ENCODE measurements around the gene MRPS5.
"Not testable (repeated sequence)": the region's sequence is repeated elsewhere in the genome, so short reads cannot be mapped to it uniquely, and the experiment has no call there.

Gene MRPS5

DNA sequence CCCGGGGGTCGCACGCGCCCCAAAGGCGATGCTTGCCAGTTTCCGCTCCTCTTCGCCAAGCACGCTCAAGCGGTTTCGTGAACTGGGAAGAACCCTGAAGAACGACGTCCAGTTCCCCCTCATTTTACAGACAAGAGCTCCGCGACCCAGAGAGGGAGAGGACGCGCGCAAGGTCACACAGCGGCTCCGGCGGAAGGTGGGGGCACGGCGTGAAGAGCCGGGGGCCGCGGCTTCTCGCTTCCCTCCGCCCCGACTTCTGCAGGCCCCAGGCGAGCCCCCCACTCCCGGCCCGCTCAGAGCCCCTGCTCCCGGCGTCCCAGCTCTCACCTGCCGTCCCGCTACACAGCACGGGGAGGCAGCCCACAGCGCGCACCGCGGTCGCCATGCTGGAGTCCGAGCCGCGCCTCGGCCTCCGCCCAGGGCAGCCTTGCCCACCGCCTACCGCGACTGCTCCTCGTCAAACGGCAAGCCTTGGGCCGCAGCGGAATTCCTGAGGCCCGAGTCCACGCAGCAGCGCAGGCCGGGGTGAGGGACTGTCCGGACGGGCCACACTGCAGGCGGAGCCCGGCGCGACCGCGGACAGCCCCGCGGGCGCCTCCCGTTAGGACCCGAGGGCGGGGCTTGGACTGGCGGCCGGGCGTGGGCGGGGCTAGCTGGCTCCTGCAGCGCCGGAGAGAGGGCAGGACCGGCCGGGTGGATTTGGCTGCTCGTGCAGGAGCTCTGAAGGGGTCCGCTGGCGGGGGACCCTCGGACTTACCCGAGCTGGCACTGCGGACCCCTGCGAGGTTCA is at the start of gene MRPS5:
Gene MRPS5, minus strand, starts transcription at position 402 of the 790 bp plus-strand sequence. Its CDS starts 17 bp downstream, at position 385.
- DNase-seq = peak; percentile 77

DNA sequence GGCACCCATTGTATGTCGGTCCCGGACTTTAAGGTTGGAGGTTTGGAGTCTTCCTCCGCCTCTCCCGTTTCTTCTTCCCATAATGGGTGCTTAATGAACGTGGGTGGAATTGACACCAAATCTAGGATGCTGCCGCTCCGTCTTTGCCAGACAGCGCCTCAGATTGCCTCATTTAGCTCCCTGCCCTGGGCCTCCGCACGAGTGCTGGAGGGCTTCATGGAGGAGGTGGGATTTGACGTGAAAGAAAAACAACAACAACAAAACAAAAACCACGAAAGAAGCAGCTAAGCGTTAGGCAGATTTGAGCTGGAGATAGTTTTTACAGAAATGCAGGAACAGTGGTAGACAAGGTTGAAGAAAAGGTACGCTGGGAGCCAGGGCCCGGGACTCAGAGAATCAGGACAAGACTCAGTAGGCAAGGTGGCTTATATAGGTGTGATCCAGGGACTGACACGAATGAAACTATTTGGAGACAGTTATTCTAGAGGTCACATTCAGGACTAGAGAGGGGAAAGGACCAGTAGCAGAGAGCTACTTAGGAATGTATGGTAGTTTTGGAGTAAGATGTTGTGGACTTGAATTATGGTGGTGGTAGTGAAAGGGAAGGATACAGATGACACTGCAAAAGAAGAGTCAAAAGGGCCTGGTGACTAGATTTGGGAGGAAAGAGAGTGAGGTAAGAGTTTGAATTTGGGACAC is 44.6 kb upstream of the MRPS5 start:
- DNase-seq = peak; percentile 34

DNA sequence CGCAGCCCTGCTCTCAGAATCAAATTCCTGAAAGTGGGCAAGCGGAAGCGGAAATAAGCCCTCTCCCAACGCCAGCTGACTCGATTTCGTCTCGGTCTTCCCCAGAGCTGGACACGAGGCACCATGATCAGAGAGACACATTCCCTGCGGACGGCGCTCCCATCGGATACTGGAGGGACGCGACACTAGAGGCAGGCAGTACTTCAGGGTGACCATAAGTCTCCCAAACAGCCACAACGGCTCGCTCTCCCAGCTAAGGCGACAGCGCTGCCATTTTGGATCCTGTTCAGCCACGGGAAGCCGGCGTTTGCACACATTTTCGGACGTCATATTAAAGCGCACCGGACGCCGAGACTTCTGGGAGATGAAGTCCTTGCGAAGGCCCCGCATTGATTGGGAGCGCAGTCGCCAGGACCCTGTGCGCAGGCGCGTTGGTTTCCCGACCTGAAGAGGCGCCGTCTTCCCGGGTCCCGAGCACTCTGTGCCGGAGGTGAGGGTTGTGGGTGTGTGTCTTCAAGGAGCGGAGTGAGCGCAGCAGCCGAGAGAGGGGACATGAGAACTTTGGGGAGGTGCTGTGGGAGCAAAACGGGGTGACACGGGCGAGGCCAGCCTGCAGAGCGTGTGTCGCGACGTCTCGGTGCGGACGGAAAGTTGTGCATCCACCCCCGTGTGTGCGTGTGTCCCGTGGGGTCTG is 43.9 kb upstream of the MRPS5 start, which contains the start of gene ZNF2:
Gene ZNF2, plus strand, starts transcription at position 439 of the 694 bp plus-strand sequence. CDS start 10,418 bp downstream, outside the sequence.
- DNase-seq = peak; percentile 99

DNA sequence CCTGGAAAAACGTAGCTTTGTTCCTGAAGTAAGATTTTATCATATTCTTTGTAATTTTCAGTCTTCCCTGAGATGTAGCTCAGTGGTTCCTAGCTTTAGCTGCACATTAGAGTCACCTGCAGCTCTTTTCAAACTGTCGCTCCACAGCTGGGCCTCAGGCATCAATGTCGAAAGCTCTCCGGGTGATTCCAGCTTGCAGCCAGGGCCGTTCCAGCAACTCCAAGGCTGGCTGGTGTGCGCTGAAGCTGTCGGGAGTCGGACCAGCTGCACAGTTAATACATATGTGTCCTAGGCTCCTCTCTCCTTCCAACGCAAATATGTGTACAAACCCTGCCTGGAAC is 43.4 kb upstream of the MRPS5 start:
- DNase-seq = no peak

DNA sequence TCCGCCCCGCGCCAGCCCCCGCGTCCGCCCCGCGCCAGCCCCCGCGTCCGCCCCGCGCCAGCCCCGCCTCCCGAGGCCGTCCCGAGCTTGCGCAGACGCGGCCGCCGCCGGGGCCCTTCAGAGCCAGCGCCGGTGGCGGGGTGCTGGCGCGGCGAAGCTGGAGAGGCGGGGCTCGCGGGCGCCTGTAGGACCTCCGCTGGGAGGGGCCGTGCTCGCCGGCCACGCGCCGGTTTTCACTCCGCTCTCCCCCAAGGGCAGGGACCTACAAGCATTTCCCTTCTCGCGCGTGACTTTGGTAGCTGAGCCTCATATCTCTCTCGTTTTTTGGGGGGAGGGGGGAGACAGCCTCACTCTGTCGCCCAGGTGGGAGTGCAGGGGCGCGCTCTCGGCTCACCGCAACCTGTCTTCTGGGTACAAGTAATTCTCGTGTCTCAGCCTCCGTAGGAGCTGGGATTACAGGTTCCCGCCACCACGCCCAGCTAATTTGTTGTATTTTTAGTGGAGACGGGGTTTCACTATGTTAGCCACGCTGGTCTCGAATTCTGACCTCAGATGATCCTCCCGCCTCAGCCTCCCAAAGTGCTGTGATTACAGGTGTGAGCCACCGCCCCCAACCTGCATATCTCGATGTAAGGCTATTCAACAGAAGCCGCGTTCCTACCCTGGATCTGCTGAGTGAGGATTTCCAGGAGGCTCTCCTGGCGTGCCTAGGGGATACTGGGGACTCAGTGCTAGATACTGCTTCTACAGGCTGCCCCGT is 38.3 kb upstream of the MRPS5 start, which contains the start of gene ZNF514:
Gene ZNF514, minus strand, starts transcription at position 159 of the 760 bp plus-strand sequence. CDS start 6,595 bp downstream, outside the sequence.
- DNase-seq = peak; percentile 76

DNA sequence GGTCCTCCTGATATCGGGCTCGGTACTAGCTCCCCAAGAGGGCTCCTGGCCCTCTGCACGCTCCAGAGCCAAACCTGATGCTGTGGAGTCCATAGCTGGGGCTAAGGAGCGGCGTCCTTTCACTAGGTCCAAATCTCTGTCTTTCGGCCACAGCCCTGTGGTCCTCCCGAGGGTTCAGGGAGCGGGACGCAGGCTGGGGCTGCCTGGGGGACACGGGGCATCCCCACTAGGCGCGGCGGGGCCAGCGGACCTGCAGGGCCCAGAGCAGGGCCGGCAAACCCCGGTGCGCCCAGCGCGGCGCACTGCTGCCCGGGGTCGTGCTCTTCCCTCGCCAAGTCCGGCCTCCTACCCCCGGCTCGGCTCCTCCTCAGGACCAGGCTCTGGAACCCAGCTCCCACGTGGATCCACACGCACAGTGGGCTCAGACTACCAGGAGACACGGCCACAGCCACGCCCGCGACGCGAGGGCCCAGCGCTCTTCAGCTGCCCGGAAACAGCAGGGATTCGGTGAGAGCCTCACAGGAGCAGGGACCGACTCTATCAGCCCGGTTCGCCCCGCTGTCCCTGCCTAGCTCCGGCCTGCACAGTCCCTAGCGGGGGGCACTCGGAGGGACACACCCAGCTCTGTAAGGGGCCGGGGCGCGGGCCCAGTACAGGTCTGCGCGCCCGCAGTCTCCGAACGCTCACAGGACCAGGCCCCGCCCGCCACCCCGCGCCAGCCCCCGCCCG is 37.4 kb upstream of the MRPS5 start:
- peak; percentile 48 for DNase-seq

DNA sequence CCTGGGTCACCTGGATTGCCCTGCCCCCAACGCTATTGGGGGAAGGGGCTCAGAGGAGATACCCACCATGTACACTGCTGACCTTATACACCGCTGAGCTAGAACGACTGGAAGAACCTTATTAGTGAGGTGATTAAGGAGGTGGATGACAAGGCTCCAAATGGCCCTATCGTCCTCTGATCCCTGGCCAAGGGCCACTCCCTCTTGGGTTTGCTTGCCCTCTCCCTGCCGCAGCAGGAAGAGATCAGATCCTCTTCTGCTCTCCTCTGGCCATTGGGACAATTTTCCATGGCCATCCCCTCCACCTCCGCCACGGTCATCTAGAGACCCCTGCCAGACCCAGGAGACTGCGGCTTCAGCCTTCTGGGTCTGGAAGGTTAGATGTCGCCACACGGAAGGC is 36.8 kb upstream of the MRPS5 start:
- DNase-seq = no peak

DNA sequence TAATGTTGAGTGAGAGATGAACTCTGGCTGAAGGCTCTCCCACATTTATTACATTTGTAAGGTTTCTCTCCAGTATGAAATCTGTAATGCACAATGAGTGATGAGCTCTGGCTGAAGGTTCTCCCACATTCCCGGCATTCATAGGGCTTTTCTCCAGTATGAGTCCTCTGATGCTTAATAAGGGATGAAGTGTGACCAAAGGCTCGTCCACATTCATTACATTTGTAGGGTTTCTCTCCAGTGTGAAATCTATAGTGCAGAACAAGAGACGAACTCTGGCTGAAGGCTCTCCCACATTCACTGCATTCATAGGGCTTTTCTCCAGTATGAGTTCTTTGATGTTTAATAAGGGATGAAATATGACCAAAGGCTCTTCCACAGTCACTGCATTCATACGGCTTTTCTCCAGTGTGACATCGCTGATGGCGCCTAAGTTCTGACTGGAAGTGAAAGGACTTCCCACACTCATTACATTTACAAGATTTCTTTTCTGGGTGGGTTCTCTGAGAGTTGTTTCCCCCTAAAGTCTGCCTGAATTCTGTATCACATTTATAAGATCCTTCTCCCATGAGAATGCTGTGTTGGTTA is 27.9 kb upstream of the MRPS5 start:
- no peak for DNase-seq

DNA sequence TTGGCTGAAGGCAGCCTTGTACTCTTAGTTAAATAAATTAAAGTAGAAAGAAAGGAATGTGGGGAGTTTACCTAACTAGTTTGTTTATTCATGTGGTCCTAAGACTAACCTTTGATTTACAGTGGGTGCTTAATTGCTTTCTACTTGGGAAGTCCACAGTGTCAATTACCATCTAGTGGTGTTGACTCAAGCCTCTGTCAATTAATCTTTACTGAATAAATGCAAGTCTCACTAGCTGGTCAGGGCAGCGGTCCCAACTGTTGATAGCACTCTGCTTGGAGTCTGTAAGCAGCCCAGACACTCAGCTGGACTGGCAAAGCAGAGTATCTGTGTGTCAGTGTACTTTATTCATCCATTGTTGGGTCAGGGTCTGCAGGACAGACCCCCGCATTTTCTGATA is 22.2 kb upstream of the MRPS5 start:
- no peak for DNase-seq

DNA sequence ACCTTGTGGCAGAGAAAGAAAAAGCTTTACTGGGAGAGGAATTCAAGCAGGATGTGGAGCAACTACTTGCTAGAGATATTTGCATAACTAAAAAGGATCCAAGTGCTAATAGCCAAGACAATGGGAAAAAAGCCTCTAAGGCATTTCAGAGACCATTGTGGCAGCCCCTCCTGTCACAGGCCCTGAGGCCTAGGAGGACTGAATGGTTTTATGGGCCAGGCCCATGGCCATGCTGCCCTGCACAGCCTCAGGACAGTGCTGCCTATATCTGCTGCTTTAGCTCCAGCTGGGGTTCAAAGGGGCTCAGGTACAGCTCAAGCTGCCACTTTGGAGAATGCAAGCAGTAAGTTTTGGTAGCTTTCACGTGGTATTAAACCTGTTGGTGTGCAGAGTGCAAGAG is 17.1 kb upstream of the MRPS5 start:
- DNase-seq = no peak

DNA sequence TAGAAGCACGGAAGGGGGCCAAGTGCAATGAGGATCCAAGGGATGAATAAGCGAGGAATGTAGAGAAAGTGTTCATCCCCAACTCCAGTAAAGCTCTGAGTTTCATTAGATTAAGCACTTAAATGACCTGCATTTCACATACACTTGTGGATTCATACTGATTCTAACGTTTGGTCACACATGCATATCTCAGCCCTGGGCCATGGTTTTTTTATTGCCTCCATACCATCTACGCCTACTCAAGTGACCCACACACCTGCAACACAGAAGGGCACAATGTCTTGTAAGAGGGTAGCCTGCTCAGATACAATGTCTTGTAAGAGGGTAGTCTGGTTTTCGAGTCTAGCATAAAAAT is 566 bp upstream of the MRPS5 start:
- DNase-seq = no peak

DNA sequence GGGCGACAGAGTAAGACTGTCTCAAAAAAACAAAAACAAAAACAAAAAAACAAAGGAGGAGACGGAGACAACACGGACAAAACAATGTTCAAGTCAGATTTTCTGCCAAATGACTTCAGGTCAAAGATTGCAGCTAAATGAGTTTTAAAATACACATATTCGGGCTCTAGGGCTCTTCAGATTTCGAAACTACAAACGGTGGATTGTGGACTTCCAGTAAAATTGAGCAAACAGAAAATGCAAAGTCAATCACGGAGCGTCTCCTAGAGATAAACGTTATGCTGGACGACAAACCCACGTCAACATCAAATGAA is 558 bp downstream of the MRPS5 start:
- DNase-seq = no peak

DNA sequence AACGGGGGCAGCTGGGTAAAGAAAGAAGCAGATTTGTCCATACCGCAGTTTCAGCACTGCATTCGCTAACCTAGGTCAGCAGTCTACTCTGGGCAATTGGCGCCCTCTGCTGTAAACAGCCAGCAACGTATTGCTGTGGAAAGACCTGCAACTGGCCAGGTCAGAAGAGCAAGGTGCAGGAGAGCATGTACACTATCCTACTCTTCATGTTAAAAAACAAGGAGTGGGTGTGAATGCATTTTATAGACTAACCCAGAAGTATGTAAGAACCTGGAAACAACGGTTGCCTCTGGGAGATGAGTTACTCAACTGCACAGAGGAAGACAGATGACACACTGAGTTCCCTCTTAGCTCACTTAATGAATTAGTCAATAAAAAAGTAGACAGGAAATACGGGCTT is 6.2 kb downstream of the MRPS5 start:
- peak; percentile 67 for DNase-seq

DNA sequence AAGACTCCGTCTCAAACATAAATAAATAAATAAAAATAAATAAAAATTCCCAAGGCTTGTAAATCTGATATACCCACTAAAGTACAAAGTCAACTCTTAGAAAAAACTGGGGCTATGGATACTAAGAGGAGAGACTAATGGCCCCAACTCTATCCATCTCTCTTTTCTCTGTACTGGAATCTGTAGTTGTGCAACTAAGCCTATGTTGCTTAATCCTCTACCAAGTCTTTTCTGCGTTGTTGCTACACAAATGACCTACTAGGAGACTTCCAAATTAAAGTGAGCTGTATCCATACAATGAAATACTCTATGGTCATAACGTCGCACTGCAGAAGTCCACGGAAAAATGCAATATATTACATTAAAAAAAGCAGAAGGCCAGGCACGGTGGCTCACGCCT is 8.1 kb downstream of the MRPS5 start:
- DNase-seq = no peak

DNA sequence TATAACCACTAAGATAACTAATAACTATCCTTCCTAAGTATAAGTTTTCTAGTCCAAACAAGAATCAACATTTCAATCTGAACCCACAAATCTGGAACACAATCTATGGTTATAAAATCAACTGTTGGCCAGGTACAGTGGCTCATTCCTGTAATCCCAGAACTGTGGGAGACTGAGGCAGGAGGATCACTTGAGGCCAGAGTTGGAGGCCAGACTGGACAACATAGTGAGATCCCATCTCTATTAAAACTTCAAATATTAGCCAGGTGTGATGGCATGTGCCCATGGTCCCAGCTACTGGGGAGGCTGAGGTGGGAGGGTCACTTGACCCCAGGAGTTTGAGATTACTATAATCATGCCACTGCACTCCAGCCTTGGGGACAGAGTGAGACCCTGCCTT is 11.2 kb downstream of the MRPS5 start:
- DNase-seq = no peak

DNA sequence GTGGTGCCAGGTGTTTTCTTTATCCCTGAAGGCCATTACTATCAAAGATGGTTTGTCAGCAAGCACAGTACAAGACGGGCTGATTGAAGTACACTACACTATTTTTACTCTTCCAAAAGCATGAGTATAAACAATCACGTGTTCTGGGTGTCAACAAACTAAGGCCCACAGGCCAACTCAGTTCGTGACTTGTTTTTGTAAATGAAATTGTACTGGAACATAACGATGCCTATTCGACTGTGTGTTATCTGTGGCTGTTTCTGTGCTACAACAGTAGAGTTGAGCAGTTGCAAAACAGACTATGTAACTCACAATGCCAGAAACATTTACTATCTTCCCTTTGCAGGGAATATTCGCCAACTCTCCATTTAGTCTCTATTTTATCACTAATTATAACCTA is 12.3 kb downstream of the MRPS5 start:
- DNase-seq = no peak

DNA sequence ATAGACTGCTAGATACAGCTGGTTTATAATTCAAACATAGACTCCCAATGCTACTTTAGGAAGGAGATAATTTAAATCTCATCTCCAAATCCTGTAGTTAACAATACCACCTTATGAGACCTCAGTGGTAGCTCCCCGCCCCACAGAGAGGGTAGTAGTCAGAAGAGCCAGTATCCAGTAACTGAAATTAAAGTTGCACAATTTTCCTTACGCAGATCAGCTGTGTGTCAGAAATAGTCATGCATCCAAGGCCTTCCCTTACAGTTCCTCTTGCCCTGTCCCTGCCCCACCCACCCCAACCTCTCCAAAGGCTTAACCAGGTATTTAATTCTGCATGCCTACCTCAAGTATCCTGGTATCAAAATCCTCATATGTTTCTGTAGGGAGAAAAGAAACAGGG is 15.5 kb downstream of the MRPS5 start:
- DNase-seq = no peak

DNA sequence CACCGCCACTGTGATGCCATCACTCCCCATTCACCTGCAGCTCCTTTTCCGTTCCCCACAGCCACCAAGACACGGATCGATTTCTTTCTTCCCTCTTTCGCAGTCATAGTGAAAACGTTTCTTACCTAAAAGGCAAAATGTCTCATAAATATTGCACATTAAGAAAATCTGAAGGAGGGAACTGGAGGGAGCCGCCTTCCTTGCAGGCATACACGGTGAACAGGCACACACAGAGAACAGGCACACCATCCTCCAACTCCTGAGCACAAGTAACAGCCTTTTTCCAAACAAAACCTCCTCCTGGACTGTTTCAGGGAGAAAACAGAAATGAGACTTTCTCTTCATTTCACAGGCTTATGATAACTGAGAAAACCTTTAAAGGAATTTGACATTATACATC is 17.0 kb downstream of the MRPS5 start:
- no peak for DNase-seq

DNA sequence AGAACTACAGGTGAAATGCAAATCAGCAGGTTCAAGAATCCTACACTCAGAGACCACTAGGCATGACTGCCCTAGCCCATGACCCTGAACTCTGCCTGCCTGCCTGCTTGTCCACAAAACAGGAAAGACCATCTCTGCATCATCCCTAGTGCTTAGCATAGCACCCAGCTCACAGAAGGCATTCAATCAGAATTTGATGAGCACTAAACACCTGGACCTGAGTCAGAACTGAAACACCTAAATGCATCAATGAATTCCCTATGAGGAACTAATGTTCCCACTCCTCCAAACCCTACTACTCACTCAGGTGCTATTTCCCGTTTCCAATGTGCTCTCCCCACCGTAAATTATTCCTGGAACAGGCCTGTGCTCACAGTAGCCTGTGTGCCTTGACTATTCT is 21.7 kb downstream of the MRPS5 start:
- no peak for DNase-seq

DNA sequence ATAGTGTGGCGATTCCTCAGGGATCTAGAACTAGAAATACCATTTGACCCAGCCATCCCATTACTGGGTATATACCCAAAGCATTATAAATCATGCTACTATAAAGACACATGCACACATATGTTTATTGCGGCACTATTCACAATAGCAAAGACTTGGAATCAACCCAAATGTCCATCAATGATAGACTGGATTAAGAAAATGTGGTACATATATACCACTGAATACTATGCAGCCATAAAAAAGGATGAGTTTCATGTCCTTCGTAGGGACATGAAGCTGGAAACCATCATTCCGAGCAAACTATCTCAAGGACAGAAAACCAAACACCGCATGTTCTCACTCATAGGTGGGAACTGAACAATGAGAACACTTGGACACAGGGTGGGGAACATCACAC is 23.3 kb downstream of the MRPS5 start:
- not testable (repeated sequence) for DNase-seq

DNA sequence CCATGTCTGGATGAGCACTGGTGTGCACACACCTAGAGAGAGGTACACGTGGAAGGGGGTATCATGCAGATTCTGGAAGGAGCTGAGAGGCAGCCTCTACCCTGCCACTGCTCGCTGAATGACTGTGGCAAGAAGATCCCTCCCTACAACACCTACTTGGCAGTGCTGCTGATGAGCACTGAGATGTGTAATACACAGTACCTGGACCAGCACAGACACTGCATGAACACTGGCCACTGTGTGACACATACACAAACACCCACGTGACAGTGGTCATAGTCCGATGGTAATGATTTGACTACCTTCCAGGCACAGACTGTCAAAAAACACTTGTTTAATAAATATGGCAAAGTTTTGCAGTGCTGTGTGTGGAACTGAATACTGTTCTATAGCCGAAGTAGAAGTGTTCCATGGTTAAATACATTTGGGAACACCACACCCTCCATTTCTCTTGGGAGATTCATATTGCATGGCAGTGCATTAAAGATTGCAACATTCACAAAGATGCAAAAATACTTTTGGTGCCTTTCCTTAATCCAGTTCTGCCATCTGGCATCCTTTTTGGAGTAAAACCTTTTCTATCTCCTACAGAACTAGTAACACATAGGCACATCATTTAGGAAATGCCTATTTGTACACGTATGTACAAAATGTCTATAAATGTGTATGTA is 29.6 kb downstream of the MRPS5 start:
- DNase-seq = no peak

DNA sequence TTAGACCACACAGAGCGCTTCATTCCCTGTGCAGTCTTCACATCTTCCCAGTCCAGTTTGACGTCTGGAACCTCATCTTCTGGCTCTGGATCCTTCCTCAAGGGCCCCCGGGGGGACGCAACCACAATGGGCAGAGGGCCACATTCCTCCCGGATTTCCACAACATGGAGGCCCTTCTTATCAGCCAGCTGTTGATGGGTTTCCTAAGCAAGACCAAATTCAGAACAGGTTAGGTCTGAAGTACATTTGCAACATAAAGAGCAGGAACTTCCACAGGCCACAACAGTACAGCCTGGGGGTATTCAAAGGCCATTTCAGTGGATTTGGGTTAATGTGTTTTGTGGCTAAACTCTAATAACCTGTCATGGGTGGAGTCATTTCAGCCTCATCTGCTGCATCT is 34.2 kb downstream of the MRPS5 start:
- no peak for DNase-seq

Data from NCI-H345 (cell line).